ENCODE data around the gene NUBP2.

Gene NUBP2

GRCh38 chr16:1760911-1761310, 21.8 kb upstream of the NUBP2 start:
- Histone ChIP-seq H3K4me3 (ENCODE audit: low read depth, low read length) (no peak overlapping the region), H3K9ac (ENCODE audit: low read length) (no peak overlapping the region), H3K4me1 (ENCODE audit: control insufficient read depth, insufficient read depth, low read length) (peaks cover 7% of the 10 kb centered on the region), H3K9me3 (ENCODE audit: control insufficient read depth, insufficient read depth, low read depth, low read length) (no peaks in the 10 kb centered on the region), H3K27ac (ENCODE audit: low read depth, low read length) (no peak overlapping the region), H3K27me3 (ENCODE audit: control insufficient read depth, insufficient read depth, low read length) (no peaks in the 10 kb centered on the region), H3K36me3 (ENCODE audit: control insufficient read depth, insufficient read depth, low read length) (peaks cover 39% of the 10 kb centered on the region)

- Histone ChIP-seq H3K27ac (ENCODE audit: low read depth, low read length) (no peak overlapping the region), H3K4me1 (ENCODE audit: control insufficient read depth, insufficient read depth, low read length) (peaks cover 7% of the 10 kb centered on the region), H3K36me3 (ENCODE audit: control insufficient read depth, insufficient read depth, low read length) (peaks cover 46% of the 10 kb centered on the region), H3K4me3 (ENCODE audit: low read depth, low read length) (no peak overlapping the region), H3K9ac (ENCODE audit: low read length) (no peak overlapping the region), H3K27me3 (ENCODE audit: control insufficient read depth, insufficient read depth, low read length) (no peaks in the 10 kb centered on the region), H3K9me3 (ENCODE audit: control insufficient read depth, insufficient read depth, low read depth, low read length) (no peaks in the 10 kb centered on the region)
Measured at GRCh38 chr16:1761751-1762150, 21.0 kb upstream of the NUBP2 start.

GRCh38 chr16:1762196-1762878, 20.4 kb upstream of the NUBP2 start:
- H3K4me3 ChIP-seq (ENCODE audit: low read depth, low read length), result no peak overlapping the region
- no peak overlapping the region for H3K9ac ChIP-seq (ENCODE audit: low read length)
- H3K4me1 ChIP-seq (ENCODE audit: control insufficient read depth, insufficient read depth, low read length), result peaks cover 7% of the 10 kb centered on the region
- no peaks in the 10 kb centered on the region for H3K27me3 ChIP-seq (ENCODE audit: control insufficient read depth, insufficient read depth, low read length)
- H3K9me3 ChIP-seq (ENCODE audit: control insufficient read depth, insufficient read depth, low read depth, low read length), result no peaks in the 10 kb centered on the region
- peaks cover 50% of the 10 kb centered on the region for H3K36me3 ChIP-seq (ENCODE audit: control insufficient read depth, insufficient read depth, low read length)
- H3K27ac ChIP-seq (ENCODE audit: low read depth, low read length), result no peak overlapping the region

GRCh38 chr16:1762879-1763520, 19.8 kb upstream of the NUBP2 start:
- no peak overlapping the region for H3K27ac ChIP-seq (ENCODE audit: low read depth, low read length)
- H3K9ac ChIP-seq (ENCODE audit: low read length), result no peak overlapping the region

GRCh38 chr16:1763521-1764511, 18.9 kb upstream of the NUBP2 start:
- no peaks in the 10 kb centered on the region for H3K27me3 ChIP-seq (ENCODE audit: control insufficient read depth, insufficient read depth, low read length)
- H3K27ac ChIP-seq (ENCODE audit: low read depth, low read length), result no peak overlapping the region
- no peaks in the 10 kb centered on the region for H3K9me3 ChIP-seq (ENCODE audit: control insufficient read depth, insufficient read depth, low read depth, low read length)
- peaks cover 7% of the 10 kb centered on the region for H3K4me1 ChIP-seq (ENCODE audit: control insufficient read depth, insufficient read depth, low read length)
- H3K36me3 ChIP-seq (ENCODE audit: control insufficient read depth, insufficient read depth, low read length), result peaks cover 63% of the 10 kb centered on the region
- H3K4me3 ChIP-seq (ENCODE audit: low read depth, low read length), result peak overlapping the region; percentile 54
- H3K9ac ChIP-seq (ENCODE audit: low read length), result no peak overlapping the region

More at GRCh38 chr16:1762879-1763520, 19.8 kb upstream of the NUBP2 start:
- no peaks in the 10 kb centered on the region for H3K9me3 ChIP-seq (ENCODE audit: control insufficient read depth, insufficient read depth, low read depth, low read length)
- H3K27me3 ChIP-seq (ENCODE audit: control insufficient read depth, insufficient read depth, low read length), result no peaks in the 10 kb centered on the region
- H3K4me1 ChIP-seq (ENCODE audit: control insufficient read depth, insufficient read depth, low read length), result peaks cover 7% of the 10 kb centered on the region
- H3K4me3 ChIP-seq (ENCODE audit: low read depth, low read length), result no peak overlapping the region
- H3K36me3 ChIP-seq (ENCODE audit: control insufficient read depth, insufficient read depth, low read length), result peaks cover 57% of the 10 kb centered on the region

- Histone ChIP-seq H3K4me1 (ENCODE audit: control insufficient read depth, insufficient read depth, low read length) (peaks cover 8% of the 10 kb centered on the region), H3K4me3 (ENCODE audit: low read depth, low read length) (no peak overlapping the region), H3K27ac (ENCODE audit: low read depth, low read length) (no peak overlapping the region), H3K9ac (ENCODE audit: low read length) (no peak overlapping the region), H3K27me3 (ENCODE audit: control insufficient read depth, insufficient read depth, low read length) (no peaks in the 10 kb centered on the region), H3K36me3 (ENCODE audit: control insufficient read depth, insufficient read depth, low read length) (peaks cover 61% of the 10 kb centered on the region), H3K9me3 (ENCODE audit: control insufficient read depth, insufficient read depth, low read depth, low read length) (no peaks in the 10 kb centered on the region)
Measured at GRCh38 chr16:1764971-1765370, 17.8 kb upstream of the NUBP2 start.

GRCh38 chr16:1765826-1766225, 16.9 kb upstream of the NUBP2 start:
- H3K27me3 ChIP-seq (ENCODE audit: control insufficient read depth, insufficient read depth, low read length), result no peaks in the 10 kb centered on the region
- no peak overlapping the region for H3K27ac ChIP-seq (ENCODE audit: low read depth, low read length)
- H3K9ac ChIP-seq (ENCODE audit: low read length), result no peak overlapping the region
- no peak overlapping the region for H3K4me3 ChIP-seq (ENCODE audit: low read depth, low read length)
- H3K9me3 ChIP-seq (ENCODE audit: control insufficient read depth, insufficient read depth, low read depth, low read length), result no peaks in the 10 kb centered on the region
- peaks cover 15% of the 10 kb centered on the region for H3K4me1 ChIP-seq (ENCODE audit: control insufficient read depth, insufficient read depth, low read length)
- peaks cover 56% of the 10 kb centered on the region for H3K36me3 ChIP-seq (ENCODE audit: control insufficient read depth, insufficient read depth, low read length)

- no peak overlapping the region for H3K27ac ChIP-seq (ENCODE audit: low read depth, low read length)
- H3K4me3 ChIP-seq (ENCODE audit: low read depth, low read length), result no peak overlapping the region
- no peaks in the 10 kb centered on the region for H3K9me3 ChIP-seq (ENCODE audit: control insufficient read depth, insufficient read depth, low read depth, low read length)
- peaks cover 15% of the 10 kb centered on the region for H3K4me1 ChIP-seq (ENCODE audit: control insufficient read depth, insufficient read depth, low read length)
- H3K9ac ChIP-seq (ENCODE audit: low read length), result no peak overlapping the region
- H3K36me3 ChIP-seq (ENCODE audit: control insufficient read depth, insufficient read depth, low read length), result peaks cover 53% of the 10 kb centered on the region
- H3K27me3 ChIP-seq (ENCODE audit: control insufficient read depth, insufficient read depth, low read length), result no peaks in the 10 kb centered on the region
Measured at GRCh38 chr16:1766231-1766630, 16.5 kb upstream of the NUBP2 start.

GRCh38 chr16:1766701-1767100, 16.1 kb upstream of the NUBP2 start:
- H3K27me3 ChIP-seq (ENCODE audit: control insufficient read depth, insufficient read depth, low read length), result no peaks in the 10 kb centered on the region
- H3K4me1 ChIP-seq (ENCODE audit: control insufficient read depth, insufficient read depth, low read length), result peaks cover 15% of the 10 kb centered on the region
- H3K36me3 ChIP-seq (ENCODE audit: control insufficient read depth, insufficient read depth, low read length), result peaks cover 53% of the 10 kb centered on the region
- no peaks in the 10 kb centered on the region for H3K9me3 ChIP-seq (ENCODE audit: control insufficient read depth, insufficient read depth, low read depth, low read length)
- no peak overlapping the region for H3K4me3 ChIP-seq (ENCODE audit: low read depth, low read length)
- H3K9ac ChIP-seq (ENCODE audit: low read length), result no peak overlapping the region
- H3K27ac ChIP-seq (ENCODE audit: low read depth, low read length), result no peak overlapping the region

GRCh38 chr16:1767116-1767994, 15.4 kb upstream of the NUBP2 start:
- H3K27me3 ChIP-seq (ENCODE audit: control insufficient read depth, insufficient read depth, low read length), result no peaks in the 10 kb centered on the region
- no peak overlapping the region for H3K4me3 ChIP-seq (ENCODE audit: low read depth, low read length)
- H3K27ac ChIP-seq (ENCODE audit: low read depth, low read length), result no peak overlapping the region
- no peaks in the 10 kb centered on the region for H3K9me3 ChIP-seq (ENCODE audit: control insufficient read depth, insufficient read depth, low read depth, low read length)
- H3K36me3 ChIP-seq (ENCODE audit: control insufficient read depth, insufficient read depth, low read length), result peaks cover 52% of the 10 kb centered on the region
- no peak overlapping the region for H3K9ac ChIP-seq (ENCODE audit: low read length)
- H3K4me1 ChIP-seq (ENCODE audit: control insufficient read depth, insufficient read depth, low read length), result peaks cover 15% of the 10 kb centered on the region

All from HUES6 (cell line).